Suppressor macrophage treated with lipopolysaccharide for 1 hour (primary cell): ENCODE measurements around the gene GAK.
"Not testable (repeated sequence)": the region's sequence is repeated elsewhere in the genome, so short reads cannot be mapped to it uniquely, and the experiment has no call there.

ENCODE experiments used
- DNase-seq, 3 donors: peaks; one replicate each; pipeline ENCODE4 v3.0.0-alpha.2; 2020 to 2022

The GAK gene

DNA sequence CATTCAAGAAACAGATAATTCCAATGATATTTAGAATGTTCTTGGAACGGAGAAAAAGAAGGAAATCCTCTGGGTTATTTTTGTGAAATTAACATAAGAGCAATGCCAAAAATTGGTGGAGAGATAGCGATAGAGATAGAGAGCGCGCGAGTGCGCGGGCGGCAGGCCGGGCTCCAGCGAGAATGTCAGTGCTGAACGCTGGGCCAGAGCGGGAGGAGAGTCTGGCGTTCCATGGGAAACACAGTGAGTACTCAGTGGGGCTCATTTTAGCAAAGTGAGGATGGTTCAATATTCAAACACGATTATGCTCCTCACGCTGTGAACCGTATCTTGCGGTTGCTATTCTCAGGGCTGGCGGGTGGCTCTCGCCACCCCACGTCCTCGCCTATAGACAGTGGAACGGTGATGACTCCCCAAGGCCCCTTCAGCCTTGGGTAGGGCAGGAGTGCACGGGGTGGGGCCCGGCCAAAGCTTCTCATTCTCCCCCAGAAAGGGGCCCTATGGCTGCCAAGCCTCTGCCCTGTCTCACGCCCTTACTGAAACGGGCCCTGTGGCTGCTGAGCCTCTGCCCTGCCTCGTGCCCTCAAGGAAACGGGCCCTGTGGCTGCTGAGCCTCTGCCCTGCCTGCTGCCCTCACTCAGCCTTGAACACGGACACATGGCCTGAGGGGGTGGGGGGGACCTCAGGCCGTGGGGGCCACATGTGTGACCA is 123.1 kb downstream of the GAK start:
- DNase-seq, result no peak

DNA sequence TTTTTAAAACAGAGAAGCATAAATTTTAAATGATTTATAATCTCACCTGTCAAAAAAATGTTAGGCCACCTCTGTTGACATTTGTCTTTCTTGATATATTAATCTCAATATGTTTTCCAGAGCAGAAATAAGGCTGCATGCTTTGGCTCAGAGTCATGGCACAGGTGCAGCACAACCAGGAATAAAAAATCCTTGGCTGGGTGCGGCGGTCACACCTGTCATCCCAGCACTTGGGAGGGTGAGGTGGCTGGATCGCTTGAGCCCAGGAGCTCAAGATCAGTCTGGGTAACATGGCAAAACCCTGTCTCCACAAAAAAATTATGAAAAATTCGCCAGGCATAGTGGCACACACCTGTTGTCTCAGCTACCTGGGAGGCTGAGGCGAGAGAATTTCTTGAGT is 124.3 kb downstream of the GAK start:
- no peak for DNase-seq

DNA sequence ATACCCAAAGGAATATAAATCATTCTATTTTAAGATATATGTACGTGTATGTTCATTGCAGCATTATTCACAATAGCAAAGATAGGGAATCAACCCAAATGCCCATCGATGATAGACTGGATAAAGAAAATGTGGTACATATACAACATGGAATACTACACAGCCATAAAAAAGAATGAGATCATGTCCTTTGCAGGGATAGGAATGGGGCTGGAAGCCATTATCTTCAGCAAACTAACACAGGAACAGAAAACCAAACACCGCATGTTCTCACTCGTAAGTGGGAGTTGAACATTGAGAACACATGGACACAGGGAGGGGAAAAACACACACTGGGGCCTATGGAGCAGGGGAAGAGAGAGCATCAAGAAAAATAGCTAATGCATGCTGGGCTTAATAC is 125.1 kb downstream of the GAK start:
- DNase-seq, result not testable (repeated sequence)

DNA sequence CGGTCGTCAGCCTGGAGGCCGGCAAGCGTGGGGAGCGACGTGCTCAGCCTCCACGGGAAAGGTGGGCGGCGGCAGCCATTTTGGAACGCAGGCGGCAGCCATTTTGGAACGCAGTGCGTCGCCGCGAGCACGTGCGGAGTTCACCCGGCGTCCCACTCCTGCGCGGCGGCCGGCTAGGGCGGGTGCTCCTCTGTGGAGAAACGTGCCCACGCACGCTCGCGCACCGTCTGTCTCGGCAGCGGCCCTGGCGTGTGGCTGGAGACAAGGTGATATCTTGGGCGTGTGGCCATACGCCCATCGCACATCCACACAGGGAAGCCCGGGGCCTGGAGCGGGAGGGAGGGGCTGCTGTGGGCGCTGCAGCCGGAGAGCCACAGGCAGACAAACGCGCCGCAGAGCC is 127.3 kb downstream of the GAK start:
- DNase-seq, result no peak

DNA sequence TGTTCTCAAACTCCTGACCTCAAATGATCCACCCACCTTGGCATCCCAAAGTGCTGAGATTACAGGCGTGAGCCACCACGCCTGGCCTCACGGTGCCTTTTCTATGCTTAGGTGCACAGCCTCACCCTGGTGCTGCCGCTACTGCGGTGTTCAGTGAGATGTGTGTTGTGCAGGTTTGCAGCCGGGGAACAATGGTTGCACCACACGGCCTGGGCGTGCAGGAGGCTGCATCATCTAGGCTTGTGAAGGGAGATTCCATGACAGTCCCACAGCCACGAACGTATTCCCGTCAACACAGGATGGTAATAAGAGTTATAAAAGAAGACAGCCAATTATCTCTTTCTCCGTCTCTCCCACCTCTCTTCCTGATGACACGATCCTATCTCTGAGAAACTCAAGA is 128.2 kb downstream of the GAK start:
- DNase-seq, result no peak

DNA sequence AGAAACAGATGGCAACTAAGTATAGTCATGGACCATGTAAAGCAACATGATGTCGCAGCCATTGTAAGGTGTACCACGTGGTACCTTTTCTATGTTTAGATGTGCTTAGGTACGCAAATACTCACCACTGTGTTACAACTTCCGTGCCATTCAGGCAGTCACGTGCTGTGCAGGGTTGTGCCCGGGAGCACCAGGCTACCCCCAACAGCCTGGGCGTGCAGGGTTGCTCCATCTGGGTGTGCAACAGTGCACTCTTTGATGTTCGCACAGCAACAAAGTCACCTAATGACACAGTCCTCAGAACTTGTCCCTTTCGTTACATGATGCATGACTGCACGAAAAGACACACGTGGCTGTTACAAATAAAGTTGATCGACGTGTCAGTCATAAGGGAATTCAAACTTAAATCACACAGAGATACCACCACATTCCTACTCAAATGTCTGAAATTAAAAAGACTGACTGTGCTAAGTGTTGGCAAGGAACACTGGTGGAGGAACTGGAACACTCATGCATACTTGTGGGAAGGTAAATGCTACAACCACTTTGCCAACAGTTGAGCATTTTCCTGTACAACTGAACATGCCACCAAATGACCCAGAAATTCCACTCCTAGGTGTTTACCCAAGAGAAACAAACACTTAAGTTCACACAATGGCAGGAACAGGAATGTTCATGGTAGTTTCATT is 130.5 kb downstream of the GAK start:
- DNase-seq, result no peak
